ENCODE data around the gene DDR1.
A peak's percentile ranks its signal among the peaks of the same experiment; 100 is the strongest.

The DDR1 gene

DNA sequence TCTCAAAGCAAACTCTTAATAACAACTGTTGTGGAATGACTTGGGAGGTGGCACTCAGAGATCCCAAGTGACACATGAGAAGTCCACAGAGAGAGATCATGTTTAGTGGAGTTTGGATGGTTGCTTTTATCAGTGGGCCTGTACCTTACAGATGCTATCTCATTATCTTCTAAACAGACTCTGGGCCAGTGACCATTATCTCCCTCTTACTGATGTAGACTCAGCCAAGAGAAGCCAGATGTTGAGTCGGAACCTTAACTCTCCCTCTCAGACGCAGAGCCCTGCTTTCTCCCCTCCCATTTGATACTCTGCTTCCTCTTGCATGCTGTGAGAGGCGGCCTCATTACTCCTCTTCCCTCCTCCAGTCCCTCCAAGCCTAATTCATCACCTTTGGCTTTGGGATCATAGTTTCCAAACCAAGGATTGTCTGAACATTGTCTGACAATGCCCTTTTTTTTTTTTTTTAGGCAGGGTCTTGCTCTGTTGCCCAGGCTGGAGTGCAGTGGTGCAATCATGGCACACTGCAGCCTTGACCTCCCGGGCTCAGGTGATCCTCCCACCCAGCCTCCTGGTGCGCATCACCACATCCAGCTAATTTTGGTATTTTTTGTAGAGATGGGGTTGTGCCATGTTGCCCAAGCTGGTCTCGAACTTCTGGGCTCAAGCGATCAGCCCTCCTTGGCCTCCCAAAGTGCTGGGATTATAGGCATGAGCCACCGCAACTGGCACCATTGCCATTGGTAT lies 4.5 kb upstream of the DDR1 start:
- DNase-seq (ENCODE audit: insufficient read length, low spot score): no peak

DNA sequence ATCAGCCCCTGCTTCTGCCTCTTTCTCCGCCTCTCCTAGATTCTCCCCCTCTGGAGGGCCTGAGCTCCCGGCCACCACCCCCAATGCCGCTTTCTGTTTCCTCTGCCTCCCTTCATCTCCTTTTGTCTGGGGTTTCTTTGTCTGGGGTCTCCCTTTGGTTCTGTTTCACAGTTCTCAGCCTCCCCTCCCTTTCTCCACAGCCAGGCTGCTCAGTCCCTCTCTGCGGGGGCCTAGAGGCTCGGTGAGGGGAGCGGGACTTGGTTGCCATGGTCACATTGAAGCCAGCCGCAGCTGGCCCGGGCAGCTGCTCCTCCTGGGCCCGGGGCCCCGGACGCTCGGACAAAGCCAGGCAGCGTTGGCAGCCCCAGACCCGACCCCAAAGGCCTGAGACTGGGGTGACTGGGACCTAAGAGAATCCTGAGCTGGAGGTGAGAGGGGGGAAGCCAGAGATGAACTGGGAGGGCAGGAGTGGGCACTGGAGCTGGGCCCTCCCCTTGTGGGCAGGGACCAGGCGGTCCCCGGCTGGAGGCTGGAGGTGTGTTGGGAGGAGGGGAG lies 3.5 kb upstream of the DDR1 start:
- no peak for DNase-seq (ENCODE audit: insufficient read length, low spot score)

More for the DNA sequence above, 4.5 kb upstream of the DDR1 start:
- no peak for FAIRE-seq

DNA sequence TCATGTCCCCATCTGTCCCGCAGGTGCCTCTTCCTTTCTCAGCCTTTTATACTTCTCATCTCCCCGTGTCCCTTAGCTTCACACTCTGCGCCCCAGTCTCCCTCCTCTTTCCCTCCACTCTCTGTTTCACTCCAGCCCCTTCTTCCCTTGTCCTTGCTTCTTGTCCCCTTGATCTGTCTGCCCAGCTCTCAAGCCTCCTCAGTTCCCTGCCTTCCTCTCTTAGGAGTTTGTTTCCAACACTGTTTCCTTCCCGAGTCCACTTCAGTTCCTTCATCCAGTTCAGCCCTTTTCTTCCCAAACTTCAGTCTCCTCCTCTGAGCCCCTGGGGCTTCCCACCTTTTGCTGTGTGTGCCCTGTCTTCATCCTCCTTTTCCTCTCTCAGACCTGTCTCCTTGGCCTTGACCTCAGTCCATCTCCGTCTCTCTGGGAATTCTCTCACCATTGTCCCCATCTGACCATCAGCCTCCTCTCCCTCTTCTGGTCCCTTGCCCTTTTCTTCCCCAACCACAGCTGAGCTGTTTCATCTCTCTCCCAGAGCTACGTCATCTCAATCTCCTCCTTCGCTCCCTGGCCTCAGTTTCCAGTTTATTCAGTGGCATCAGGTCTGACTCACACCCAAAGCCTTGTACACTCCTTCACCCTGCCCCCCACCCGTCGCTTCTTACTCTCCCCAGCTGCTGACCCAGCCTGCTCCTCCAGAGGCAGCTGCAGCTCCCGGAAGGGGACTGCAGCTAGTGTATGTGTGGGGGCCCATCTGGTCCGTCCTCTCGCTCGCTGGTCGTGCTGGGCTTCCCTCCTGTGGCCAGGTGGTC lies 2.7 kb upstream of the DDR1 start:
- DNase-seq (ENCODE audit: insufficient read length, low spot score): no peak
- no peak for FAIRE-seq

More for the DNA sequence above, 3.5 kb upstream of the DDR1 start:
- no peak for FAIRE-seq

DNA sequence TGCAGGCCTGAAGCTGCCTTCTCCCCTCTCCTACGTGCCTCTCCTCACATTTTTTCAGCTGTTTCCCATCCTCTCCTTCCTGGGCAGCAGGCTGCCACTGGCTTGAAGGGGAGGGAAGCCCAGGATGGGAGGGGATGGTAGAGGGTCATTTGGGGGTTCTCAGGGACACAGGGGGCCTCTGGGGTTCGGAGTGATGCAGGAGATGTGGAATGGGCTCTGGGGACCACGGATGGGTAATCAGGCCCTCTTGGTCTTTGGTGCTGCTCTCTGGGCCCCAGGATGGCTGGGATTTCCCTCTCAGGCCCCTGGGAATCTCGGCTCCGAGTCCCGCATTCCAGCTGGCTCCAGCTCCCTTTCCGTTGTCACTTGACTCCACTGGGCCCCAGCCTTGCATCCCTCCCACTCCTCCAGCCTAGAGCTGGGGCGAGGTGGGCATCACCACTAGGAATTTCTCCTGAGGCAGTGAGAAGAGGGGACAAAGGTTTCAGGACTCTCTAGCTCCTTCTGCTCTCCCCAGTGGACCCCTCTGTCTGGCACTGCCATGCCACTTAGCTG lies 2.0 kb upstream of the DDR1 start:
- FAIRE-seq (no peak), DNase-seq (ENCODE audit: insufficient read length, low spot score) (peak; percentile 35)

DNA sequence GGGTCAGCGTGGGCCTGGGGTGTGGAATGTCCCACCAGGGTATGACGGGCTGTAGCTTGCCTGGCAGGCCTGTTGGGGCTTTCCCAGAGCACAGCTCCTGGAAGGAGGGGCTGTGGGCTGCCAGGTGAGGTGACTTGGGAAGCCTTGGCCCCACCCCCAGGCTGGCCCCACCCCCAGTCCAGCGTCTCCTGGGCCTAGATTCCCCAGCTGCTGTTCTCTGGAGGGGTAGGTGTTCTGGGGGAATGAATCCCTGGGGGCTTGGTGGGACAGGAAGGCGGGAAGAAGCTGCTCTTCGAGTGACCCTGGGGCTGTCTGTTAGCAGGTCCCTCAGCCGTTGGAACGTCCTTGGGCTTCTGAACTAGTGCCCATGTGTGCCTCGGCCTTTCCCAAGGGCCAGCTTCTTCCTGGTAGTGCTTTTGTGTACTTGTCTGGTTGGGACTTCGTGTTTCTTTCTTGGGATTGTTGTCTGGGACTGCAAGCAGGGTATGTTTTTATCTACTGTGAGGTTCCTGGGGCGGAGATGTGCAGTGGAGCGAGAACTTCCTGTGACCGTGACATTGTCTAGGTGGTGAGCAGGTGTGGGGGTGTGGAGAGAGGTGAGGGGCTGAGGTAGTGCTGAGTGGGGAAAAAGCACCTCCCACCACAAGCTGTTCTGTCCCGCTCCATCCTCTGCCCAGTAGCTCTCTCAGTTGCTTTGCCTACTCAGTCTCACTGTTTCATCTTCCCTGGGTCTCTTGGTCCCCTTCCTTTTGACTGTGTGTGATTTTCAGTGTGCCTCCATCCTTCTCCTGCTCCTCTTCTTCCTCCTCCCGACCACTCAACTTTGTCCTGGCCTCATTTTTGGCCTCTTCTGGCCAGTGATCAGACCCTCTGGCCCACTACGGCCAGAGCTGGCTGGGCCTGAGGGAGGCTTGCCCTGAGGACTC lies 1.3 kb upstream of the DDR1 start:
- FAIRE-seq: no peak

DNA sequence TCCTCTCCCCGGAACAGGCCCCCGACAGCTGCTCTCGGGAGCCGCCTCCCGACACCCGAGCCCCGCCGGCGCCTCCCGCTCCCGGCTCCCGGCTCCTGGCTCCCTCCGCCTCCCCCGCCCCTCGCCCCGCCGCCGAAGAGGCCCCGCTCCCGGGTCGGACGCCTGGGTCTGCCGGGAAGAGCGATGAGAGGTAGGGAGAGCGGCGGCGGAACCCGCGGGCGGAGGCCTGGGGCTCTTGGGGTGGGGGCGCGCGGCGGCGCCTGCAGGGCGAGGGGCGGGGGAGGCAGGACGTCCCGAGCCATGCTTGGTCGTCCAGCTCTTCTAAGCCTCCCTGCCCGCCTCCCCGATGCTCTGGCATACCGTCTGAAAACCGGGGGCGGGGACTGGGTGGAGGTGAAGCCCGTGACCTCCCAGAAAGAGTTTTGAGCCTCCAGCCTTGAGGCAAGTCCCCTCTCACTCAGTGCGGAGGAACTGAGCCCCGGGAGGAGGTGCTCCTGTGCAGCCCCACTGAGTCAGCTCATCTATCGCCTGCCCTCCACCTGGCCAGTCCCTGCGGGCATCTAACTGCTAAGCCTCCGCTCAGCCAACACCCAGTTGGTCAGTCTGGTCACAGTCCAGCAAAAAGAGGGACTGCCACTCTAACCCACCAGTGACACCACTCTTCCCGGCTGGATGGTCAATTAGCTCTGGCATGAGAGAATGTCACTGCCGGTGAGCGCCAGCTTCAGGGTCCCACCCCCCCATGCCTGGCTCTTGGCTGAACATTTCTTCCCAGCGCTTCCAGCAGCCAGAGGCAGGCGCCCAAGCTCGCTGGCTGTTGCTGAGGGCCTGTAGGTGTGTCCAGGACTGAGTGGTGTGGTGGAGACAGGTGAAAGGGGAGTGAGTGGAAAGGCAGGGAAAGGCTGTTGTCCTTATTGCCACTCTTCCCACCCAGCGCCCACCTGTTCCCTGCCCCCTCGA lies 482 bp downstream of the DDR1 start:
- DNase-seq (ENCODE audit: insufficient read length, low spot score) (no peak), FAIRE-seq (no peak)

More for the DNA sequence above, 1.3 kb upstream of the DDR1 start:
- DNase-seq (ENCODE audit: insufficient read length, low spot score): peak; percentile 53

DNA sequence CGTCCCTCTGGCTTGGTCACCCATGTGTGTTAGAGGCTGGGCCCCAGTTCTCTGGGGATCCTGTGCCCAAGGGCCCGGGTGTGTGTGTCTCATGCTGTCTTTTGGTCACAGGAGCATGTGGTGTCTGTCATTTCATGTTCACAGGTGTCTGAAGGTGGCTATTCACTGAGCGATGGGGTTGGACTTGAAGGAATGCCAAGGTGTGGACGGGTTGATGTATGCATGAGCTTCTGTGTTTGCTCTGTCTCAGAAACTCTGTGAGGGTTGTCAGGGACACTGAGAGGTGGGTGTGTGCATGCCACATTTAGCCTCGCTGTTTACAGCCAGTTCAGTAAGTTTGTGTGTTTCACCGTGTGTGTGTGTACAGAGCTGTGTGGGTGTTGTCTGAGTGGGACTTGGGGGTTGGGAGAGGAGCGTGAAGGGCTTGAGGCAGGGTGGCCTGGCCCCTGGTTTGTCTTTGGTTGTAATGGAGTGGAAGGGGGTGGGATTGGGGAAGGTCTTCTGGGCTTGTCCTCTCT lies 1.2 kb downstream of the DDR1 start:
- DNase-seq (ENCODE audit: insufficient read length, low spot score) (no peak), FAIRE-seq (no peak)

DNA sequence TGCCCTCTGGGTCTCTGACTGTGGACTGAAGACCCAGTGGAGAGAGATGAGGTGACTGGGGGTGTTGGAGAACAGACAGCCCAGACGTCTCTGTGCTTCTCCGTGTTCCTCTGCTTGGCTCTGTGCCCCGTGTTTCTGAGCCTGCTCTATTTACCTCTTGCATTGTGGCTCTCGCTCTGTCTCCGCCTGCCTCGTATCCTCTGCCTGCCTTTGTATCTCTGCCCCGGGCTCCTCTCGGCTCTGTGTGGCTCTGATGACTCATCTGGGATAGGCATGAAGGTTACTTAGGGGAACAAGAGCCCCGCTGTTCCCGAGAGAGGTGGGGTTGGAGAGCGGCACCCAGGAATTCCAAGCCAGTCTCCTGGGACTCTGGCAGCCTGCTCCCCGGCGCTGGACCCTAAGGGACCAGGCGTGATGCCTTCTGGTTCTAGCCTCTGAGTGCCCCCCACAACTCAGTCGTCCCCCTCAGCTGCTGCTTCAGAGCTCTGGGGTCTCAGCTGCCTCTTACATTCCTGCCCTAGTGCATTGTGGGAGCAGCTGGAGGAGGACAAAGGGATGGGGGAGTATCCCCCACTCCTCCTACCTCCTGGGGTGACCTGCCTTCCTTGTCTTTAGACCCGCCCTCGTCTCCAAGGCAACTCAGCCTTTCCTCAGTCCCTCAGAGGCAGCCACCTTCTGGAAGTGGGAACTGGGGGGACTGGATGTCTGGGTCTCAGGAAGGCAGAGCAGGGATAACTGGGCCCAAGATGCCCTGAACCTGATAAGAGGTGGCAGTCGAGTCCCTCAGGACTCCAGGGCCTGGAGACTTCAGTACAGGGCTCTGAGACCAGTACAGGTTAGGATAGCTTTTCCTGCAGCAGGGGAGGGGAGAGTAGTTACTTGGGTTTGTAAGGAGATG lies 1.9 kb downstream of the DDR1 start:
- FAIRE-seq: peak; percentile 48
- DNase-seq (ENCODE audit: insufficient read length, low spot score): peak; percentile 93

DNA sequence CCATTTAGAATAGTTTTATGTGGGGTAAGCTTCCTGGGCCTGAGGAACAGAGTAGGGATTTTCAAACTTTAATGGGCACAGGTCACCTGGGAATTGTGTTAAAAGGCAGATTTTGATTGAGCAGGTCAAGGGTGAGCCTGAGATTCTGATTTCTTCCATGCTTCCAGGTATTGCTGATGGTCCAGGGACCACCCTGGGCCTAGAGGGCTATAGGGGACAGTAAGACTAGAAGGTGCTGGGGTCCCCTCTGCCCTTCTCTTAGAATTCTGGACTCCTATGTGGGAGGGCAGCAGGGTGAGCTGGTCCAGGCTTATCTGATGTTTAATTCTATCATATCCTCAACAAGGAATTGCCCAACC lies 2.6 kb downstream of the DDR1 start:
- no peak for FAIRE-seq
- DNase-seq (ENCODE audit: insufficient read length, low spot score): no peak

DNA sequence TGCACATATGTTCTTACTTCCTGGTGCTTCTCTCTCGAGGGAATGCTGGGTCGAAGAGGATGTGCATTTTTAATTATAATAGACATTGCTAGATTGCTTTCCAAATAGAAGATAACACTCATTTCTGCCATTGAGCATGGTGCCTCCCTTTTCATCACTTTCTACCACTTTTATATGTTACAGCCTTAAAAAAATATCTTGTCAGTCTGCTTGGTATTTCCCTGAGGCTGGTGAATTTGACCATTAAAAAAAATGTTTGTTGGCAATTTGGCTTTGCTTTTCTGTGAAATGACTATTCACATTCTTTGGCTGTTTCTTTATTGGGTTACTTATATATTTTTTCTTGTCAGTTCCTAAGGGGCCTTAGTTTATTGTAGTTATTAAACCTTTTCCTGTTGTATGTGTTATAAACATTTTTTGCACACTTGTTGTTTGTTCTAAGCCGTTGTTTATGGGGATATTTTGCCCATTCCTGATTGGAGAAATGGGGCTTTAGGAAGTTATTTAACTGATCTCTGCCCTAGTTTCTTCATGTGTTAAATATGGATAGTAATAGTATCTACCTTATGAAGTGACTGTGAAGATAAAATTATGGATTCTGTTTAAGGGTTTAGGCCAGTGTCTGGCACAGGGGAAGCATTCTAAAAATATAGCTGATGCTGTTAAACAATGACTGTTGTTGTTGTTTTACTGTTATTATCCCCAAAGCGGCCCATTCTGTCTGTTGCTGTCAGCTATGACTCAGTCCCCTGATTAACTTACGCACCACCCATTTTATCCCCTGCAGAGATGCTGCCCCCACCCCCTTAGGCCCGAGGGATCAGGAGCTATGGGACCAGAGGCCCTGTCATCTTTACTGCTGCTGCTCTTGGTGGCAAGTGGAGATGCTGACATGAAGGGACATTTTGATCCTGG lies 3.8 kb downstream of the DDR1 start:
- no peak for DNase-seq (ENCODE audit: insufficient read length, low spot score)
- no peak for FAIRE-seq

DNA sequence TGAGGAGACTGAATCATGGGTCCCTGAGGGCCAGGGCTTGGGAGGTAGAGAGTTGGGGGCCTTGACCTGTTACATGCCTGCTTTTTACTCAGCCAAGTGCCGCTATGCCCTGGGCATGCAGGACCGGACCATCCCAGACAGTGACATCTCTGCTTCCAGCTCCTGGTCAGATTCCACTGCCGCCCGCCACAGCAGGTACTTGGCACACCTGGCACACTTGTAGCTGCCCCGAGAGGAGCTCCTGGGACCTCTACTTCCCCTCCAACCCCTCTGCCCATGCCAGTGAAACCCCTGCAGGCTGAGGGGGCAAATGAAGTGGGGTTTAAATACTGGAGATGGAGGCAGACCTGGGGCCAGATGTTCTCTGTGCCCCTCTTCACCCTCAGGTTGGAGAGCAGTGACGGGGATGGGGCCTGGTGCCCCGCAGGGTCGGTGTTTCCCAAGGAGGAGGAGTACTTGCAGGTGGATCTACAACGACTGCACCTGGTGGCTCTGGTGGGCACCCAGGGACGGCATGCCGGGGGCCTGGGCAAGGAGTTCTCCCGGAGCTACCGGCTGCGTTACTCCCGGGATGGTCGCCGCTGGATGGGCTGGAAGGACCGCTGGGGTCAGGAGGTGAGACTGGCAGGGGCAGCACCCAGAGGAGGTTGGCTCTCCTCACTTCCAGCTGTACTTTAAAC lies 4.6 kb downstream of the DDR1 start:
- DNase-seq (ENCODE audit: insufficient read length, low spot score): no peak

DNA sequence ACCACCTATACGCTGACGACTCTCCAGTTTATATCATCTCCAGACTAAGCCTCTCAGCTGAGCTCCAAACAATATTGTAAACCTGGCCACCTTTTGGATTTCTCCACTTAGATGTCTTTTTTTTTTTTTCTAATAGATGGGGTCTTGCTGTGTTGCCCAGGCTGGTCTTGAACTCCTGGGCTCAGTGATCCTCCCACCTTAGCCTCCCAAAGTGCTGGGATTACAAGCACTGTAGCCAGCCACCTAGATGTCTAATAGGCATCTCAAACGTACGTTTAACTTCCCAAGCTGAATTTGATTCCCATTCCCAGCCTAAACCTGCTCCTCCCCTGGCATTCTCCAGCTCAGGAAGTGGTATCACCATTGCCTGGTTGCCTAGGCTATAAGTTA lies 5.2 kb downstream of the DDR1 start:
- DNase-seq (ENCODE audit: insufficient read length, low spot score): no peak
- no peak for FAIRE-seq

More for the DNA sequence above, 4.6 kb downstream of the DDR1 start:
- FAIRE-seq: no peak

DNA sequence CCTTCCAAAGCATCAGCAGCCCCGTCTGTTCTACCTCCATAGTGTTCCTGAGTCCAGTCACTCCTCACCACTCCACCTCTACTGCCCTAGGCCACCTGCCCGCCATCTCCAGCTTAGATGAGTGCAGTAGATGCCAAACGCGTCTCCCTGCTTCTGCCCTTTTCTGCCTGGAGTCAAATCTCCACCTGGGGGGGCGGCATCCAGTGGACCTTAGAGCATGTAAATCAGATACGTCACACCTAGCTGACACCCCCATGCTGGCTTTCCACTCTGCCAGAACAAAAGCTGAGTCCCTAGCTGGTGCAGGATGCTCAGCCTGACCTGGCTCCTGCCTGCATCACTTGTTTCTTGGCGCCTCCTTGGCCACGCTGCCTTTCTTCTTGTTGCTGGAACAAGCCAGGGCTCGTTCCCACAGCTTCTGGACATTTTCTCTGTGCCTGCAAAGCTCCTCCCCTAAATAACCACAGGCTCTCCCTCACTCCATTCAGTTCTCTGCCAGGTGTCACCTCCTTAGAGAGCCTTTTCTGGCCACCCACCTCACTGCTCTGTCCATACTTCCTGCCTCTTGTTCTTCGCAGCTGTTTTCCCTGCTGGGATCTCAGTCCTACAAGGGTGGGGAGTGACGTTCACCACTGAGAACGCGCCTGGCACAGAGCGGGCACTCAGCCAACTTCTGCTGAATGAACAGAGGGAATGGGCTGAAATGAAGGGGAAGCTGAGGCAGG lies 5.8 kb downstream of the DDR1 start:
- FAIRE-seq (no peak), DNase-seq (ENCODE audit: insufficient read length, low spot score) (no peak)

DNA sequence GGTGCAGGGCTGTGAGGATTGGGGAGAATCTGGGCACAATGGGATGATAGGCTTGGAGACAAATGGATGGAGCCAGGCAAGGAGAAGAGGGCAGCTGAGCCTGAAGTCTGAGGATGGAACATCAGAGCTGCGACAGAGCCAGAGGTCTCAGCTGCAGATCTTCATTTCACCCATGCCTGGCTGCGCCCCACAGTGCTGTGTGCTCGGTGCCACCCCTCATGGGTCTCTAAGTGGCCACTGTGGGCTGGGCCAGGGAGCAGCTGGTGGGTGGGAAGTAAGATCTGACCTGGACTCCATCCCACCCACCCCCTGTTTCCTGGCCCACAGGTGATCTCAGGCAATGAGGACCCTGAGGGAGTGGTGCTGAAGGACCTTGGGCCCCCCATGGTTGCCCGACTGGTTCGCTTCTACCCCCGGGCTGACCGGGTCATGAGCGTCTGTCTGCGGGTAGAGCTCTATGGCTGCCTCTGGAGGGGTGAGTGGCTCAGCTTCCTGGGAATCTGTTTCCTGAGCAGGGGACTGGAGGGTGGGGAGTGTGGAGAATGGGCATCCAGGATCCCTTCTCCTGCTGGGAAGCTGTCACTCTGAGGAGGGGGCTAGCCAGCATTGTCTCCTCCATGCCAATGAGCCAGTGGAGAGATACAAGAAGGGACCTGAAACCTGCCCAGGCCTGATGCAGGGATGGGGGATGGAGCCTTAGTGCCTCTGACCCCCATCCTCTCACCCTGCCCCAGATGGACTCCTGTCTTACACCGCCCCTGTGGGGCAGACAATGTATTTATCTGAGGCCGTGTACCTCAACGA lies 6.5 kb downstream of the DDR1 start:
- DNase-seq (ENCODE audit: insufficient read length, low spot score) (no peak), FAIRE-seq (no peak)

DNA sequence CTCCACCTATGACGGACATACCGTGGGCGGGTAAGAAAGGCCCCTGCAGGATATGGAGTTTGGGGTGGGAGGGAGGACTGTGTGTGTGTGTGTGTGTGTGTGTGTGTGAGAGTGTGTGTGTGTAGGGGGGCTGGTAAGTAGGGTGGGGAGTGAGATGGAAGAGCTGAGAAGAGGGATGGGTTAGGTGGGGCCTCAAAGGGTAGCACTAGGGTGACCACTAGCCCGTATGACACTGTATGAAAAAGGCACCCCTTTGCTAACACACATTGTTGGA lies 7.1 kb downstream of the DDR1 start:
- FAIRE-seq (no peak), DNase-seq (ENCODE audit: insufficient read length, low spot score) (no peak)
